ENCODE measurements around the gene SCD5.
A peak's percentile ranks its signal among the peaks of the same experiment; 100 is the strongest.

SCD5 gene

DNA sequence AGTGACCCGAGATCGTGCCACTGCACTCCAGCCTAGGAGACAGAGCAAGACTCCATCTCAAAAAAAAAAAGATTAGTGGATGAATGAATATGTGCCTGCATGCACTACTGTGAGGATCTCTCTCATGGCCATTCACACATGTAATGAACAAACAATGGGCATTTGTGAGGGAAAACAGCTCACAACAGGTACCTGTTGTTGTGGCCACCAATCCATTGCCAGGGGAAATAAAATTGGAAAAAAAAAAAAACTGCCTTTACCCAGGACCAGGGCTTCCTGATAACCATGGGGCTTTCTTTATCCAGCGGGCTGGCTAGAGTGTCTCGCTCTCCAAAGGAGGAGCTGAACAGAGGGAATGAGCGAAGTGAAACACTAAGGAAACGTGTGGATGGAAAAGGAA is 7.4 kb downstream of the SCD5 start:
- no peak overlapping the region for H3K27ac ChIP-seq (ENCODE audit: low read length)
- 0 out of 2 replicates have a peak, but pooled peaks cover 2% of the 10 kb centered on the region for H3K4me1 ChIP-seq (ENCODE audit: insufficient read depth, low read length)
- H3K36me3 ChIP-seq (ENCODE audit: insufficient read depth, low read depth, low read length): no peaks in the 10 kb centered on the region
- H3K9ac ChIP-seq (ENCODE audit: low read depth, low read length): no peak overlapping the region
- no peaks in the 10 kb centered on the region for H3K9me3 ChIP-seq (ENCODE audit: insufficient read depth, low read depth, low read length)
- peaks cover 100% of the 10 kb centered on the region for H3K27me3 ChIP-seq (ENCODE audit: insufficient read depth, low read length)
- no peak overlapping the region for H3K4me3 ChIP-seq (ENCODE audit: low read length)

DNA sequence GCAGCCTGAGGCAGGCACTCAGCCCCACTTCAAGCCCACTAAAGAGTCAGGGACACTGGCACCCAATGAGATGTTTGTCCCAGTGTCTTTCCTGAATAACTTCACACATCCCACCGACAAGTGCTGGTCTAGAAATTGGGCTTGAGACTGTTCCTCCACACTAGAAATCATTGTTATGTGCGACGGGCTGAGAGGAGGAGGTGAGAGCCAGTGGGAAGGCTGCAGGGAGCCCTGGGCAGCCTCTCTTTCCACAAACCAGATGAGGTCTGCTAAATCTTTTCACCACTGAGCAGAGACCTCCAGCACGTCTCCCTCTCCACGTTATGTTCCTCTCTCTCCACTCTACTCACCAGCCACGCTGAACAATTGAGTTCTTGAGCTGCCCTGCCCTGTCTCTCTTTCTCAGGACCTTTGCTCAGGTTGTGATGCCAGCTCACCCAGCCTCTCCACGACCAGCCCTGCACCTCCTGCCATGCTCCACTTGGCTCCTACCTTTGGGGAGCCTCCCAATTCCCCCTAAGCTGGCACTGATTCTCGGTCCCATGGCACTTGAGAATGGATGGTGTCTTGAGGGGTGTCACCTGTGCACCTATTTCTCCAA is 8.4 kb downstream of the SCD5 start:
- Histone ChIP-seq H3K9ac (ENCODE audit: low read depth, low read length) (no peak overlapping the region), H3K9me3 (ENCODE audit: insufficient read depth, low read depth, low read length) (no peaks in the 10 kb centered on the region), H3K36me3 (ENCODE audit: insufficient read depth, low read depth, low read length) (no peaks in the 10 kb centered on the region), H3K4me1 (ENCODE audit: insufficient read depth, low read length) (peaks cover 9% of the 10 kb centered on the region; the same call in 1 of the 2 replicates), H3K4me3 (ENCODE audit: low read length) (no peak overlapping the region), H3K27ac (ENCODE audit: low read length) (no peak overlapping the region), H3K27me3 (ENCODE audit: insufficient read depth, low read length) (peaks cover 100% of the 10 kb centered on the region)

DNA sequence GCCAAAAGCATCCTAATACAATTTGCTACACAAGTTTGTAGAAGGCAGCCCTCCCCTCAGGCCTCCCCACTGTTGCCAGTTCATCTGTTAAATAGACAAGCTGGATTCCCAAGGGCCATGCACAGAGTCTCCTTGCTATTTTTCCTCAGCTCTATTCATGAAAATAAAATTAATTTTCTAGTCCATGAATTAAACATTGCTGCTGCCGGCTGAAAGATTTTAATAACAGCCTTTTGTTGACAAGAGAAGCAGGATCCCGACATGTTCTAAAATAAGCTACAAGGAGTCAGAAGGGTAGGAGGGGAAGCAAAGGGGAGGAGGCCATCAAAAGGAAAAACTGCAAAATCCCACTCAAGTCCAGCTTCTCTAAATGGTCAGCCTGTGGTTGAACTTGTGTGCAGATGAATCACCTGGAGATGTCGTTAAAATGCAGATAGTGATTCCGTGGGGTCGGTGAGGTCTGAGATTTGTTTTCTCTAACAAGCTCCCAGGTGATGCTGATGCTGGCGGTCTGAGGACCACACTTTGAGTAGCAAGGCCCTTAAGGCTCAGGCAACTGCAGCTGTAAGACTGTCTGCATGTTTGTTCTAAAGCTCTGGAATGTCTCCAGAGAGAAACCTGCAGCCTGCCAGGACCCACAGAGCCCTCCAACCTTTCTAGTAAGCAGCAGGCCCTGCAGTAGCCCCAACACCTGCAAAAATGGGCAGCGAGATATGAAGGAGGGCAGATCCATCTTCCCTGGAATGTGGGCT is 9.4 kb downstream of the SCD5 start:
- H3K36me3 ChIP-seq (ENCODE audit: insufficient read depth, low read depth, low read length): no peaks in the 10 kb centered on the region
- H3K9ac ChIP-seq (ENCODE audit: low read depth, low read length): no peak overlapping the region
- H3K4me1 ChIP-seq (ENCODE audit: insufficient read depth, low read length): peaks cover 14% of the 10 kb centered on the region; the same call in 1 of the 2 replicates
- peaks cover 100% of the 10 kb centered on the region for H3K27me3 ChIP-seq (ENCODE audit: insufficient read depth, low read length)
- no peaks in the 10 kb centered on the region for H3K9me3 ChIP-seq (ENCODE audit: insufficient read depth, low read depth, low read length)
- no peak overlapping the region for H3K4me3 ChIP-seq (ENCODE audit: low read length)
- no peak overlapping the region for H3K27ac ChIP-seq (ENCODE audit: low read length)

DNA sequence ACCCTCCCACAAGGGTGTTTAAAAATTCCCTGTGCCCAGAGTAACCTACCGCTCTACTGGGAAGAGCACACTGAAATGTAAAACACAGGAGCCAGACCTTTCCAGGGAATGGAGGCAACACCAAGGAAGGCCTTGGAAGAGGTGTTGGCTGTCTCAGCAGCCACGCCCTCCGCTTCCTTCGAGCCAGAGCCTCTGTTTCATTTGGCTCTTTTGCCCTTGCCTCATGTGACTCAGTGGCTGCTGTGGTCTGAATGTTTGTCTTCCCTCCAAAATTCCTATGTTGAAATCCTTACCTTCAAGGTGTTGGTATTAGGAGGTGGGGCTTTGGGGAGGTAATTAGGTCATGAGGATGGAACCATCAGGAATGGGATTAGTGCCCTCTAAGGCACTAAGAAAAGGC is 11.3 kb downstream of the SCD5 start:
- Histone ChIP-seq H3K27ac (ENCODE audit: low read length) (no peak overlapping the region), H3K4me3 (ENCODE audit: low read length) (no peak overlapping the region), H3K27me3 (ENCODE audit: insufficient read depth, low read length) (peaks cover 100% of the 10 kb centered on the region), H3K4me1 (ENCODE audit: insufficient read depth, low read length) (peaks cover 18% of the 10 kb centered on the region), H3K9me3 (ENCODE audit: insufficient read depth, low read depth, low read length) (no peaks in the 10 kb centered on the region), H3K36me3 (ENCODE audit: insufficient read depth, low read depth, low read length) (no peaks in the 10 kb centered on the region), H3K9ac (ENCODE audit: low read depth, low read length) (no peak overlapping the region)

DNA sequence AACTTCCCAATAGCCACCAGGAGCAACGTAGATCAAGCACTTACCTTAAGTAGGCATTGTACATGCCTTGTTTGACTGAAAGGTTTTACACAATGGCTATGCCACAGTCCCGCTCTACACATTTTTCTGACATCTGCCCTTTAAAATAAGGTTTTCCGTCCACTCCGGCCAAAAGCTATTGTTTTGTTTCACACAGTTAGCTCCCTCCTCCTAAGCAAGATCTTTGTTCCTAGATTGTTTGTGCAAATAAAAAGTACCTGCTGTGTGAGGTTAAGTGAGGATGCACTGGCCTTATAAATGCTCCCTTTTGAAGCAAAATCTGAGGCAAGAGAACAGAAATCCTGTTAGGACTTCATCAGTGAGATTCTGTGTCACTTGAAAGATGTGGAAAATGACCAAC is 11.8 kb downstream of the SCD5 start:
- Histone ChIP-seq H3K4me1 (ENCODE audit: insufficient read depth, low read length) (peaks cover 22% of the 10 kb centered on the region), H3K27me3 (ENCODE audit: insufficient read depth, low read length) (peaks cover 100% of the 10 kb centered on the region), H3K27ac (ENCODE audit: low read length) (no peak overlapping the region)

DNA sequence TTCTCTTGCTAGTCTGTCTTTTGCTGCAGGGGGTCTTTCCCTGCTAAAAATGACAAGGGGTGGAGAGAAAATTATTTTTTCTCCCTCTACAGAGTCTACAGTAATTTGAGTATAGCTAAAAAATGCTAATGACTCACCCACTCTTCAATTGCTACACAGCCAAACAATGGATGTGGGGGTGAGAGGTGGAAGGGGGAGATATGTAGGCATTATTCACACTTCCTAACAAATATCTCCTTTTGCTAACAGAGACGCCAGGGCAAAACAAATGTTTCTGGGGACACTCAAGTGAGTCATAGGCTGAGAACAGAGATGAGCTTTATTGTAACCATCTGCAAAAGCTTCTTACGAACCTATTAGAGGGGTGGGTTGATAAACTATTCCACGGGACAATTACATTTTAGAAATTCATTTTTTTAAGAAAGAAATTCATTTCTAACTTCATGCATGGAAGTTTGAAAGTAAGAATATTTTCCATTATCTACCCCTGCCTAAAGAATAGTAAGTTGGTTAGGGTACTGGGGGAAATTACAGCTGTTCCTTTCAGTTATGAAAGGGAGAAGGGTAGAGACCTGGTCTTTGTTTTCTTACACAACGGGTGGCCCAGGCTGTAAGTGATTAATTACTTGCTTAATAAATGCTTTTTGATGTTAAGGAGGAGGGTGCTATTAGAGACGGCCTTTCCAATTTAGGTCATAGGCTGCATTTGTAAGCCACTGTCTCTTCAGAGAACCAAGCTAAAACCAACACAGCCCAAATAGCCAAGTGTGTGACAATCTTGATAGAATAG is 12.8 kb downstream of the SCD5 start:
- H3K4me3 ChIP-seq (ENCODE audit: low read length): peak overlapping the region; percentile 6; the same call in 1 of the 2 replicates
- H3K27ac ChIP-seq (ENCODE audit: low read length): no peak overlapping the region
- no peaks in the 10 kb centered on the region for H3K36me3 ChIP-seq (ENCODE audit: insufficient read depth, low read depth, low read length)
- peaks cover 99% of the 10 kb centered on the region for H3K27me3 ChIP-seq (ENCODE audit: insufficient read depth, low read length)
- H3K4me1 ChIP-seq (ENCODE audit: insufficient read depth, low read length): peaks cover 22% of the 10 kb centered on the region
- H3K9ac ChIP-seq (ENCODE audit: low read depth, low read length): no peak overlapping the region
- H3K9me3 ChIP-seq (ENCODE audit: insufficient read depth, low read depth, low read length): no peaks in the 10 kb centered on the region

More for the DNA sequence above, 11.8 kb downstream of the SCD5 start:
- Histone ChIP-seq H3K9me3 (ENCODE audit: insufficient read depth, low read depth, low read length) (no peaks in the 10 kb centered on the region), H3K36me3 (ENCODE audit: insufficient read depth, low read depth, low read length) (no peaks in the 10 kb centered on the region), H3K4me3 (ENCODE audit: low read length) (no peak overlapping the region), H3K9ac (ENCODE audit: low read depth, low read length) (no peak overlapping the region)

DNA sequence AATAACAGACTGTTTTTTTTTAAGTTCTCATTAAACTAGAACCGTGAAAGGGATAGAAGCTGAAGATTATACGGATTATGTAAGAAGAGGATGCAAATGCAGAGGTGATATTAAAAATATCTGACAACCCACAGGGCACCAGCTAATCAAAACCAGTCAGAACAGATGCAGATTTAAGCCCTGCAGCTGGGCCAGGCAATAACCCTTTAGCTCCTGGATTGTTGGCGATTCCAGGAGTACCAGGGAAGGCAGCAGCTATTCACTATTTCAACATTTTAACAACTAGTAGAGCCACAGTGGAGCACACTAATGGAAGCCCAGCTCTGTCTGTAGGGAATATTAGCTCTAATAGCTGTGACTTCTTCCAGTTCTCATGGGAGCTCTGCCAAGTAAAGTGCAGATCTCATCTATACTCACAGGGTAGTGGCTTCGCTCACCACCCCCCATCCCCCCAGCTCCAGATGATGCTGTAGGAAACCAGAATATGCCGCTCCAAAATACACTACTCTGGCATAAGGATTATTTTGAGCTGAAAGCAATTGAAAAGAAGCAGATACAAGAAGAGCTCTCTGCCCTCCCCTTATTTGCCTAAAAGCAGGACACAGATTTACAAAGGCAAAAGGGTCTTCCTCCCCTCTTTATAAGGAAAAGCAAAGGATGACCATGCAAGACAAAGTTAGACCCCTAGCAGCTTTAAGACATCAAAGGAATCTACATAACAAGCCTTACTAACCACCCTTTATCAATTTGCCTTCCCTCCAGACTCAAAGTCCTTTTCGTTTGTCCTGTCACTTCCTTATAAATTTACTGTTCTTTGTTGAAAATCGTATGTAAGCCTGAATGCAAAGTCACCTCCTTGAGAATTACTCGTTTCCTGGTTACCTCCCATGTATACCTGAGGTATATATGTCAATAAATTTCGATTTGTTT is 13.7 kb downstream of the SCD5 start:
- Histone ChIP-seq H3K27me3 (ENCODE audit: insufficient read depth, low read length) (peaks cover 99% of the 10 kb centered on the region), H3K9ac (ENCODE audit: low read depth, low read length) (no peak overlapping the region), H3K4me3 (ENCODE audit: low read length) (peak overlapping the region; percentile 6; the same call in 1 of the 2 replicates), H3K36me3 (ENCODE audit: insufficient read depth, low read depth, low read length) (no peaks in the 10 kb centered on the region), H3K27ac (ENCODE audit: low read length) (no peak overlapping the region), H3K4me1 (ENCODE audit: insufficient read depth, low read length) (peaks cover 22% of the 10 kb centered on the region), H3K9me3 (ENCODE audit: insufficient read depth, low read depth, low read length) (no peaks in the 10 kb centered on the region)

DNA sequence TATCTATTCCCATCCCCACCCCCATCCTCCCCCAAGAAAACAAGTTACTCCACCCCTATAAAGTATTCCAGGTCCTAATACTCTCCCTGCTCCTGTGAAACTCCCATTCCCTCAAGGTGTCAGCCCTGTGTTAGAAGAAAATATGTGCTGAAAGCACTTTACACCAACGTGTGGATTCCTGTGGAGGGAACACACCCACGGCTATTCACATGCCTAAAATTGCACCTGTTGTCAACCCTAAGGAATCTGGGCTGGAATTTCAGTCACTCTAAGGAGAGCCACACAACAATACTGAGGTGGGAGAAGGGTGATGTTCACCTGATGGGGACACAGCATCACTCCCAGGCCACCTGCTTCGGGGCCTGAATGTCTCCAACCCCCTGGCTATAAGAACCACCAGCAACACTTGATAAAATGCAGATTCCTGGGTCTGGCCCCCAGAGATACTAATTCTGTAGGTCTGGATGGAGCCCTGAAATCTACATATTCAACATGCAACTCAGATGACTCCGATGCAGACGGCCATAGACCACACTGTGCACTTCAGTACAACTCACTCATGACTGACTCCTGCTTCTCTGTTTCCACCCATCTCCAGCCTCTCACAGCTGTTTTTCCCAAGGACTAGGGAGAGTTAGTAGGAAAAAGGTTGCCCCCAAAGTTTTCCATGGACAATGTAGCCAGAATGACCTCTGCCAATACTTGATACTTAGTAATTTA is 15.8 kb downstream of the SCD5 start:
- Histone ChIP-seq H3K36me3 (ENCODE audit: insufficient read depth, low read depth, low read length) (no peaks in the 10 kb centered on the region), H3K9me3 (ENCODE audit: insufficient read depth, low read depth, low read length) (no peaks in the 10 kb centered on the region), H3K27me3 (ENCODE audit: insufficient read depth, low read length) (peaks cover 86% of the 10 kb centered on the region), H3K4me3 (ENCODE audit: low read length) (peak overlapping the region; percentile 10; the same call in 1 of the 2 replicates), H3K27ac (ENCODE audit: low read length) (no peak overlapping the region), H3K4me1 (ENCODE audit: insufficient read depth, low read length) (peaks cover 22% of the 10 kb centered on the region), H3K9ac (ENCODE audit: low read depth, low read length) (no peak overlapping the region)

DNA sequence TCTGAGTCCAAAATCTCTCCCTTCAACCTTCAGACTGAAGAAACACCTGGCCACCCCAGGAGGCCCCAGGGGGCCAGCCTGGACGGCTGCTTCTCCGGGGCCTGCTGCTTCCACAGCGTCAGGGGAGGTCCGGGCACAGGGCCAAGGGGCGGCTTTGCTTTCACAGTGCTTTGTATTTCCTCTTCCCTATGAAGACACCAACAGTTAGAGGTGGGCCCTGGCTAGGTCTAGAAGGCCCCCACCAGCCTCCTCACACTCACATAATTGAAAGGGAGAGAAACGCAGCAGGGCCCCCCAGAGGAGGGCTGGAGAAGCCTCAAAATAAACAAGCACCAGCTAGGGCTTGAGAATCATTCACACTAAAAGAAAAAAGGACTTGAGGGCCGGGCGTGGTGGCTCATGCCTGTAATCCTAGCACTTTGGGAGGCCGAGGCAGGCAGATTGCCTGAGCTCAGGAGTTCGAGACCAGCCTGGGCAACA is 17.8 kb downstream of the SCD5 start:
- Histone ChIP-seq H3K4me3 (ENCODE audit: low read length) (no peak overlapping the region), H3K27ac (ENCODE audit: low read length) (no peak overlapping the region), H3K36me3 (ENCODE audit: insufficient read depth, low read depth, low read length) (no peaks in the 10 kb centered on the region), H3K9ac (ENCODE audit: low read depth, low read length) (no peak overlapping the region), H3K27me3 (ENCODE audit: insufficient read depth, low read length) (peaks cover 81% of the 10 kb centered on the region), H3K9me3 (ENCODE audit: insufficient read depth, low read depth, low read length) (no peaks in the 10 kb centered on the region), H3K4me1 (ENCODE audit: insufficient read depth, low read length) (peaks cover 18% of the 10 kb centered on the region)

DNA sequence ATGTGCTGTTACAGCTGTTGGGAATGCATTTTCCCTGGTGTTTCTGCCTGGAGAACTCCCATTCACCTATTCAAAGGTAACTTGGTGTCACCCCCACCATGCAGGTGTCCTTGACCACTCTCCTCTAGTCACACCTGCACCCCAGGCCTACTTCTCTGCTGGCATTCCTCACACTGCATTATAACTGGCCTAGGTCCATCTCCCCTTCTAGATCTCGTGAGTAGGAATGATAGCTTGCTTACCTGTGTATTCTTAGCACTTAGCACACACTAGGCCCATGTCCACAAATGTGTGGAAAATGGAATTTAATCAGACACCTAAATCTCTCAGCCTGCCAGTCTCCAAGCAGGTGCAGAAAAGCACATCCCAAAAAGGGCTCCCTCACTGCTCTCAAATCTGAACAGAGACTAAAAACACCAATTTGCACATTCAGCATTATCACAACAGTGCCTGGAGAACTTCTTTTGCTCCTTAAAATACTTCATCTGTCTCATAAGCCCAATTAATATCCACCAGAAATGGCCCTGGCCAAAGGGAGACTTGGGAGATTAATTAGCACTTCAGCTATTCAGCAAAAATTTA is 18.3 kb downstream of the SCD5 start:
- no peaks in the 10 kb centered on the region for H3K9me3 ChIP-seq (ENCODE audit: insufficient read depth, low read depth, low read length)
- H3K4me1 ChIP-seq (ENCODE audit: insufficient read depth, low read length): peaks cover 14% of the 10 kb centered on the region
- H3K9ac ChIP-seq (ENCODE audit: low read depth, low read length): no peak overlapping the region
- H3K36me3 ChIP-seq (ENCODE audit: insufficient read depth, low read depth, low read length): no peaks in the 10 kb centered on the region
- peaks cover 80% of the 10 kb centered on the region for H3K27me3 ChIP-seq (ENCODE audit: insufficient read depth, low read length)
- no peak overlapping the region for H3K27ac ChIP-seq (ENCODE audit: low read length)
- H3K4me3 ChIP-seq (ENCODE audit: low read length): no peak overlapping the region

Measured in iPS-20b (cell line).